Esophagus squamous epithelium (tissue), 5 donors: ENCODE results near the gene MAGED2. TPM values are rescaled to one million over a fixed set of nuclear protein-coding genes. Genes with fewer than 3 reads are reported as not detected.

Experiments
- DNase-seq: peaks from one replicate; lab custom pipeline; 2025; lab: John Stamatoyannopoulos, UW
- H3K27ac ChIP-seq, 4 donors: fragments of 200-600 bp; sonication (generic); one replicate each; pipeline ENCODE4 v1.5.1; 2016 to 2019; ENCODE audit warnings: mild to moderate bottlenecking in 1 of 4
- H3K27me3 ChIP-seq, 4 donors: fragments of 200-600 bp; sonication (generic); 1 replicate in 3 of 4; 2 replicates in 1 of 4; pipeline versions ENCODE4 v1.5.1 to v1.6.0; 2017 to 2021; ENCODE audit warnings: antibody characterized with exemption in 1 of 4
- H3K36me3 ChIP-seq, 3 donors: fragments of 200-600 bp; sonication (generic); one replicate each; pipeline ENCODE4 v1.5.1; 2016 to 2019
- H3K4me1 ChIP-seq, 3 donors: fragments of 200-600 bp; sonication (generic); one replicate each; pipeline ENCODE4 v1.5.1; 2017 to 2019
- H3K4me3 ChIP-seq, 4 donors: fragments of 200-600 bp; sonication (generic); 1 replicate in 3 of 4; 2 replicates in 1 of 4; pipeline ENCODE4 v1.5.1; 2016 to 2019; ENCODE audit warnings: mild to moderate bottlenecking in 2 of 4, moderate library complexity in 1 of 4
- H3K9me3 ChIP-seq, 3 donors: fragments of 200-600 bp; sonication (generic); one replicate each; pipeline ENCODE4 v1.5.1; 2016 to 2019
- POLR2A ChIP-seq, 4 donors: fragments of 450-650 bp; IDR thresholded peaks; one replicate each; pipeline ENCODE4 v1.6.1; 2017; ENCODE audit warnings: antibody characterized with exemption in 4 of 4, mild to moderate bottlenecking in 4 of 4, moderate library complexity in 3 of 4
- whole genome bisulfite sequencing, 2 donors: methylation state at CpG; one replicate each; pipeline ENCODE4 v1.1.5; 2018; 5-methylcytosine and 5-hydroxymethylcytosine counted together
- intact Hi-C: fragments of 100-400 bp; cut with DNase I; formaldehyde crosslinking; loops from one replicate; pipeline ENCODE4 v1.15.0; 2022
- small RNA-seq, 4 donors: library from RNA; depleted of rRNA; stranded (forward); fragments of <200 nt; gene quantifications; one replicate each; pipeline ENCODE3, GENCODE V24; 2016
- total RNA-seq, 4 donors: library from RNA; depleted of rRNA; stranded (reverse); fragments of >200 nt; gene quantifications; one replicate each; pipeline ENCODE4 v1.1.0, GENCODE V29; 2016
- TF ChIP-seq, protein P1 (sequence below), 6 experiments: fragments of 450-650 bp in 4 of 6; fragments of 200-600 bp in 2 of 6; sonication (generic) in 2 of 6; IDR thresholded peaks; one replicate each; pipeline ENCODE4 v1.5.1; 2016 to 2019; ENCODE audit warnings: antibody characterized with exemption in 6 of 6, mild to moderate bottlenecking in 4 of 6, moderate library complexity in 4 of 6
- donor health status: DM: yes; HTN: yes; CAD: no.

MAGED2 gene
- total RNA-seq, 4 donors from 2014 or later: 36.3 to 88.3 (median 65.8) TPM

DNA sequence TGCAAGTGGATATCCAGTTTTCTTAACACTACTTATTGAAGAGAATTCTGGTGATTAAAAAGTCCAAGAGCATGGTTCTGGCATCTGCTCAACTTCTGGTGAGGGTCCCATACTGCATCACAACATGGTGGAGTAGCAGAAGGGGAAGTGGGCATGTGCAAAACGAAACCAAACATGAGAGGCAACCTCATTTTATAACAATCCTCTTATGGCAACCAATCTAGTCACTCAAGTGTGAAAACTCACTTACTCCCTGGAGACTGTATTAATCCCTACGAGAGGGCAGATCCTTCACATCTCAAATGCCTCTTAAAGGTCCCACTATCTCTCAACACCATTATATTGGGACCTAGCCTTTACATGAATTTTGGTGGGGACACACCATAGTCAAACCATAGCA lies 57.7 kb downstream of the MAGED2 start:
- H3K4me3 ChIP-seq: no peak overlapping the region
- H3K36me3 ChIP-seq: no peaks in the 10 kb centered on the region
- 20 to 31% methylated on average over 2 of the region's 2 CpGs for WGBS, 2 donors
- H3K27ac ChIP-seq: no peak overlapping the region
- no peaks in the 10 kb centered on the region for H3K4me1 ChIP-seq
- DNase-seq: no peak
- H3K27me3 ChIP-seq: no peaks in the 10 kb centered on the region
- intact Hi-C loops: no loop called here
- no peaks in the 10 kb centered on the region for H3K9me3 ChIP-seq
- TF ChIP-seq POLR2A (IDR thresholded peaks at IDR 0.05): no peak
- TF ChIP-seq, protein P1, sequence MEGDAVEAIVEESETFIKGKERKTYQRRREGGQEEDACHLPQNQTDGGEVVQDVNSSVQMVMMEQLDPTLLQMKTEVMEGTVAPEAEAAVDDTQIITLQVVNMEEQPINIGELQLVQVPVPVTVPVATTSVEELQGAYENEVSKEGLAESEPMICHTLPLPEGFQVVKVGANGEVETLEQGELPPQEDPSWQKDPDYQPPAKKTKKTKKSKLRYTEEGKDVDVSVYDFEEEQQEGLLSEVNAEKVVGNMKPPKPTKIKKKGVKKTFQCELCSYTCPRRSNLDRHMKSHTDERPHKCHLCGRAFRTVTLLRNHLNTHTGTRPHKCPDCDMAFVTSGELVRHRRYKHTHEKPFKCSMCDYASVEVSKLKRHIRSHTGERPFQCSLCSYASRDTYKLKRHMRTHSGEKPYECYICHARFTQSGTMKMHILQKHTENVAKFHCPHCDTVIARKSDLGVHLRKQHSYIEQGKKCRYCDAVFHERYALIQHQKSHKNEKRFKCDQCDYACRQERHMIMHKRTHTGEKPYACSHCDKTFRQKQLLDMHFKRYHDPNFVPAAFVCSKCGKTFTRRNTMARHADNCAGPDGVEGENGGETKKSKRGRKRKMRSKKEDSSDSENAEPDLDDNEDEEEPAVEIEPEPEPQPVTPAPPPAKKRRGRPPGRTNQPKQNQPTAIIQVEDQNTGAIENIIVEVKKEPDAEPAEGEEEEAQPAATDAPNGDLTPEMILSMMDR (IDR thresholded peaks at IDR 0.05): no peak

Small RNA genes lying within 50 kb of the gene (small RNA-seq; reads per million reads assigned to genes)
- 0 reads per million in 4 donors for gene AL049732.1
- 27.5 to 66.1 (median 37.3) reads per million in 4 donors for gene SNORA11

Other genes with a start within 250 kb of the MAGED2 start
- gene ITIH6, start 9.5 kb upstream of the MAGED2 start, total RNA-seq: not detected
- gene TRO, start 113.1 kb downstream of the MAGED2 start, total RNA-seq: 10 to 100 TPM in 1 of 4 donors, 1 to 10 TPM in 2, under 1 TPM in 1; 0.70 to 44.4 (median 6.1) TPM
- not detected for gene PFKFB1, start 186.4 kb downstream of the MAGED2 start, total RNA-seq
- 10 to 100 TPM; 11.4 to 16.7 (median 13.5) TPM for gene APEX2, start 192.6 kb downstream of the MAGED2 start, total RNA-seq
- gene ALAS2, start 223.2 kb downstream of the MAGED2 start, total RNA-seq: not detected